Transverse colon (tissue), 4 donors: ENCODE data around the gene TP73.

Source experiments
- EP300 ChIP-seq: sonication (generic); formaldehyde crosslinking; IDR thresholded peaks from one replicate; pipeline ENCODE4 v1.6.1; 2017; ENCODE audit warnings: antibody characterized with exemption, low read depth
- POLR2AphosphoS5 ChIP-seq, 3 donors: sonication (generic); formaldehyde crosslinking; IDR thresholded peaks; one replicate each; pipeline ENCODE4 v1.6.1; 2016; ENCODE audit warnings: antibody characterized with exemption in 3 of 3
- TF ChIP-seq, protein P1 (sequence below), 5 experiments: fragments of 200-600 bp in 3 of 5; fragments of 450-650 bp in 2 of 5; sonication (generic) in 3 of 5; IDR thresholded peaks; 1 replicate in 2 of 5; 2 replicates in 3 of 5; pipeline ENCODE4 v1.5.1; 2016 to 2017; ENCODE audit warnings: antibody characterized with exemption in 5 of 5, inconsistent platforms in 3 of 5, mild to moderate bottlenecking in 2 of 5, moderate library complexity in 1 of 5

DNA sequence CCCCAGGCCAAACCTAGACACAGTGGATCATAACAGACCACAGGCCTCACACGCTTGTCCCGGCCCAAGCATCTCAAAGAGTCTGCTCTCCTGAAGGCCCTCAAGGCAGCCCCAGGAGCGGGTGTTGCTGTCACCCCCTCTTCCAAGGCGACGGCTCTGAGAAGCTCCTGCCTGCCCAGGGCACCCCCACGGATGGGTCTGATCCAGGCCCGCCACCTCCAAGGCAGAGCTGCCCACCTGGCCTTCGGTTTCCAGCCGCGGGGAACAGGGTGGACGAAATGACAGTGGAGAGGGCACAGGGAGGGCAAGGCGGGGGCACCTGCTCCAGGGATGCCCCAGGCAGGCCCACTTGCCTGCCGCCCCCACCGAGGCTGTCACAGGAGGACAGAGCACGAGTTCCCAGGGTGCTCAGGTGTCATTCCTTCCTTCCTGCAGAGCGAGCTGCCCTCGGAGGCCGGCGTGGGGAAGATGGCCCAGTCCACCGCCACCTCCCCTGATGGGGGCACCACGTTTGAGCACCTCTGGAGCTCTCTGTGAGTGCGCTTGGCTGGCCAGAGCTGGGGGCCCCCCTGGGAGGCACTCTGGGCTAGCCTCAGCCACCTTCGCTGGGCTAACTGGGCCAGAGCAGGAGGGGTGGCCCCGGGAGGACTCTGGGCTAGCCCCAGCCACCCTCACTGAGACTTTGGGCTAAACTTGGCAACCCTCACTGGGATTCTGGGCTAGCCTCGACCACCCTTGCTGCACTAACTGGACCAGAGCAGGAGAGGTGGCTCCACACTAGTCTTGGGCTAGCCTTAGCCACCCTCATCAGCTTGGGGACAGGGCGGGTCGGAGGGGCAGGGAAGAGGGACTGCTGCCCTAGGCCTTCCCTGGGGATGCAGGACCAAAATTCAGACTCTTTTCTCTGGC is 29.8 kb downstream of the TP73 start:
- TF ChIP-seq, protein P1, sequence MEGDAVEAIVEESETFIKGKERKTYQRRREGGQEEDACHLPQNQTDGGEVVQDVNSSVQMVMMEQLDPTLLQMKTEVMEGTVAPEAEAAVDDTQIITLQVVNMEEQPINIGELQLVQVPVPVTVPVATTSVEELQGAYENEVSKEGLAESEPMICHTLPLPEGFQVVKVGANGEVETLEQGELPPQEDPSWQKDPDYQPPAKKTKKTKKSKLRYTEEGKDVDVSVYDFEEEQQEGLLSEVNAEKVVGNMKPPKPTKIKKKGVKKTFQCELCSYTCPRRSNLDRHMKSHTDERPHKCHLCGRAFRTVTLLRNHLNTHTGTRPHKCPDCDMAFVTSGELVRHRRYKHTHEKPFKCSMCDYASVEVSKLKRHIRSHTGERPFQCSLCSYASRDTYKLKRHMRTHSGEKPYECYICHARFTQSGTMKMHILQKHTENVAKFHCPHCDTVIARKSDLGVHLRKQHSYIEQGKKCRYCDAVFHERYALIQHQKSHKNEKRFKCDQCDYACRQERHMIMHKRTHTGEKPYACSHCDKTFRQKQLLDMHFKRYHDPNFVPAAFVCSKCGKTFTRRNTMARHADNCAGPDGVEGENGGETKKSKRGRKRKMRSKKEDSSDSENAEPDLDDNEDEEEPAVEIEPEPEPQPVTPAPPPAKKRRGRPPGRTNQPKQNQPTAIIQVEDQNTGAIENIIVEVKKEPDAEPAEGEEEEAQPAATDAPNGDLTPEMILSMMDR (IDR thresholded peaks at IDR 0.05): no peak
- no peak for TF ChIP-seq EP300
- no peak for TF ChIP-seq POLR2AphosphoS5 (IDR thresholded peaks at IDR 0.05)
